Activated CD8-positive, alpha-beta memory T cell treated with anti-CD3 and anti-CD28 coated beads, Interleukin-2, amount 10 ng/mL, durations not matched to agents 7 days and 5 days (primary cell): ENCODE data around the gene YEATS4. TPM values are rescaled to one million over a fixed set of nuclear protein-coding genes. Genes with fewer than 3 reads are reported as not detected.
A peak's percentile ranks its signal among the peaks of the same experiment; 100 is the strongest.

Source experiments
- ATAC-seq: fragments of 150-1000 bp; cut with Tn5 transposase; one replicate; pipeline ENCODE4 v1.10.0; 2021; ENCODE audit warnings: moderate library complexity
- CTCF ChIA-PET: fragments of 350-600 bp; sonication (Branson Sonifier 250); formaldehyde crosslinking; loops from one replicate; lab custom pipeline; 2021; ENCODE audit warnings: antibody characterized with exemption; lab: Charles Lee
- DNase-seq: peaks from one replicate; pipeline ENCODE4 v3.0.0-alpha.2; 2020
- H3K27ac Mint-ChIP-seq: one replicate; pipeline ENCODE4 v1.8.0; 2021; ENCODE audit warnings: mild to moderate bottlenecking, mixed read lengths
- H3K27me3 Mint-ChIP-seq: one replicate; pipeline ENCODE4 v1.8.0; 2021; ENCODE audit warnings: mixed read lengths
- H3K36me3 Mint-ChIP-seq: one replicate; pipeline ENCODE4 v1.8.0; 2021; ENCODE audit warnings: mild to moderate bottlenecking, mixed read lengths
- H3K4me1 Mint-ChIP-seq: one replicate; pipeline ENCODE4 v1.8.0; 2021; ENCODE audit warnings: mixed read lengths
- H3K4me3 Mint-ChIP-seq: one replicate; pipeline ENCODE4 v1.8.0; 2021; ENCODE audit warnings: mild to moderate bottlenecking, moderate library complexity, mixed read lengths
- H3K9me3 Mint-ChIP-seq: one replicate; pipeline ENCODE4 v1.8.0; 2022; ENCODE audit warnings: low read depth, mixed read lengths
- total RNA-seq, 2 experiments: library from RNA; stranded (reverse); gene quantifications; one replicate each; pipeline ENCODE4 v1.2.3, GENCODE V29; 2021

Gene YEATS4
- total RNA-seq, 2 experiments from 2014 or later = 40.9 to 47.3 TPM

GRCh38 chr12:69331909-69332684 is 27.4 kb upstream of the YEATS4 start:
- H3K4me3 Mint-ChIP-seq = no peak overlapping the region
- H3K4me1 Mint-ChIP-seq = peaks cover 34% of the 10 kb centered on the region
- H3K27ac Mint-ChIP-seq = peak overlapping the region; percentile 58
- ATAC-seq (no peak), DNase-seq (no peak)
- H3K27me3 Mint-ChIP-seq = no peaks in the 10 kb centered on the region
- CTCF ChIA-PET = interaction anchor here (0.9 to 3.7 kb wide), 4 partner anchors 10 to 237 kb away, joined by 3 to 22 read pairs (median 9); no protein-coding TSS in a partner anchor
- H3K36me3 Mint-ChIP-seq = no peaks in the 10 kb centered on the region
- H3K9me3 Mint-ChIP-seq = no peaks in the 10 kb centered on the region

GRCh38 chr12:69332815-69333358 is 26.7 kb upstream of the YEATS4 start:
- peaks cover 34% of the 10 kb centered on the region for H3K4me1 Mint-ChIP-seq
- H3K27ac Mint-ChIP-seq = no peak overlapping the region
- CTCF ChIA-PET = interaction anchor here (0.8 to 3.7 kb wide), 5 partner anchors 10 to 81 kb away, joined by 3 to 22 read pairs (median 3); no protein-coding TSS in a partner anchor
- ATAC-seq (no peak), DNase-seq (no peak)
- no peaks in the 10 kb centered on the region for H3K27me3 Mint-ChIP-seq
- H3K4me3 Mint-ChIP-seq = no peak overlapping the region
- no peaks in the 10 kb centered on the region for H3K9me3 Mint-ChIP-seq
- H3K36me3 Mint-ChIP-seq = no peaks in the 10 kb centered on the region

GRCh38 chr12:69334158-69334557 is 25.4 kb upstream of the YEATS4 start:
- H3K27ac Mint-ChIP-seq = no peak overlapping the region
- no peaks in the 10 kb centered on the region for H3K9me3 Mint-ChIP-seq
- CTCF ChIA-PET = interaction anchor here (1.0 to 2.0 kb wide), 6 partner anchors 14 to 178 kb away, joined by 3 to 7 read pairs (median 3); no protein-coding TSS in a partner anchor
- DNase-seq (no peak), ATAC-seq (no peak)
- no peaks in the 10 kb centered on the region for H3K36me3 Mint-ChIP-seq
- H3K4me3 Mint-ChIP-seq = no peak overlapping the region
- peaks cover 30% of the 10 kb centered on the region for H3K4me1 Mint-ChIP-seq
- H3K27me3 Mint-ChIP-seq = no peaks in the 10 kb centered on the region

GRCh38 chr12:69337311-69338090 is 22.0 kb upstream of the YEATS4 start:
- ATAC-seq (no peak), DNase-seq (no peak)
- H3K4me1 Mint-ChIP-seq = peaks cover 12% of the 10 kb centered on the region
- CTCF ChIA-PET = interaction anchor here (2.1 kb wide), 1 partner anchor 10 kb away, joined by 5 read pairs; the partner anchor contains the start of gene LYZ
- H3K9me3 Mint-ChIP-seq = no peaks in the 10 kb centered on the region
- H3K27ac Mint-ChIP-seq = no peak overlapping the region
- H3K27me3 Mint-ChIP-seq = no peaks in the 10 kb centered on the region
- H3K36me3 Mint-ChIP-seq = no peaks in the 10 kb centered on the region
- no peak overlapping the region for H3K4me3 Mint-ChIP-seq

GRCh38 chr12:69338120-69338859 is 21.3 kb upstream of the YEATS4 start:
- Mint-ChIP-seq H3K9me3 (no peaks in the 10 kb centered on the region), H3K4me3 (no peak overlapping the region), H3K27ac (no peak overlapping the region), H3K27me3 (no peaks in the 10 kb centered on the region), H3K4me1 (peaks cover 11% of the 10 kb centered on the region), H3K36me3 (no peaks in the 10 kb centered on the region)
- CTCF ChIA-PET = interaction anchor here (1.0 to 2.1 kb wide), 2 partner anchors 10 to 18 kb away, joined by 3 to 5 read pairs; partner anchors contain the start of gene LYZ
- ATAC-seq (no peak), DNase-seq (no peak)

GRCh38 chr12:69338936-69339335 is 20.6 kb upstream of the YEATS4 start:
- Mint-ChIP-seq H3K9me3 (no peaks in the 10 kb centered on the region), H3K4me1 (peaks cover 8% of the 10 kb centered on the region), H3K4me3 (no peak overlapping the region), H3K27me3 (no peaks in the 10 kb centered on the region), H3K27ac (no peak overlapping the region), H3K36me3 (no peaks in the 10 kb centered on the region)
- no peak for ATAC-seq
- CTCF ChIA-PET = interaction anchor here (1.0 to 2.1 kb wide), 3 partner anchors 9 to 17 kb away, joined by 3 to 5 read pairs (median 3); partner anchors contain the start of gene LYZ
- no peak for DNase-seq

GRCh38 chr12:69339999-69340398 is 19.5 kb upstream of the YEATS4 start:
- Mint-ChIP-seq H3K27ac (no peak overlapping the region), H3K36me3 (no peaks in the 10 kb centered on the region), H3K27me3 (no peaks in the 10 kb centered on the region), H3K4me1 (no peaks in the 10 kb centered on the region), H3K9me3 (no peaks in the 10 kb centered on the region), H3K4me3 (no peak overlapping the region)
- ATAC-seq = no peak
- CTCF ChIA-PET = interaction anchor here (1.1 to 1.3 kb wide), 2 partner anchors 10 to 56 kb away, joined by 3 to 5 read pairs; no protein-coding TSS in a partner anchor
- DNase-seq = no peak

GRCh38 chr12:69341328-69341727 is 18.2 kb upstream of the YEATS4 start:
- Mint-ChIP-seq H3K27ac (no peak overlapping the region), H3K4me1 (no peaks in the 10 kb centered on the region), H3K36me3 (no peaks in the 10 kb centered on the region), H3K4me3 (no peak overlapping the region), H3K27me3 (no peaks in the 10 kb centered on the region), H3K9me3 (no peaks in the 10 kb centered on the region)
- CTCF ChIA-PET = interaction anchor here (2.3 kb wide), 1 partner anchor 11 kb away, joined by 10 read pairs; no protein-coding TSS in a partner anchor
- ATAC-seq (no peak), DNase-seq (no peak)

GRCh38 chr12:69342421-69342820 is 17.1 kb upstream of the YEATS4 start:
- no peaks in the 10 kb centered on the region for H3K27me3 Mint-ChIP-seq
- H3K4me1 Mint-ChIP-seq = no peaks in the 10 kb centered on the region

GRCh38 chr12:69343357-69343756 is 16.2 kb upstream of the YEATS4 start:
- Mint-ChIP-seq H3K4me1 (peaks cover 4% of the 10 kb centered on the region), H3K27ac (no peak overlapping the region), H3K4me3 (no peak overlapping the region), H3K27me3 (peaks cover 4% of the 10 kb centered on the region), H3K9me3 (no peaks in the 10 kb centered on the region), H3K36me3 (no peaks in the 10 kb centered on the region)
- CTCF ChIA-PET = interaction anchor here (1.4 to 2.3 kb wide), 5 partner anchors 11 to 228 kb away, joined by 3 to 10 read pairs (median 3); no protein-coding TSS in a partner anchor
- DNase-seq = no peak
- ATAC-seq = no peak

More at GRCh38 chr12:69342421-69342820, 17.1 kb upstream of the YEATS4 start:
- no peak for ATAC-seq
- no peak overlapping the region for H3K4me3 Mint-ChIP-seq
- H3K36me3 Mint-ChIP-seq = no peaks in the 10 kb centered on the region
- CTCF ChIA-PET = interaction anchor here (1.0 to 2.3 kb wide), 6 partner anchors 9 to 229 kb away, joined by 3 to 10 read pairs (median 3); no protein-coding TSS in a partner anchor
- H3K9me3 Mint-ChIP-seq = no peaks in the 10 kb centered on the region
- H3K27ac Mint-ChIP-seq = no peak overlapping the region
- no peak for DNase-seq

GRCh38 chr12:69343885-69344612 is 15.5 kb upstream of the YEATS4 start:
- Mint-ChIP-seq H3K9me3 (no peaks in the 10 kb centered on the region), H3K27ac (no peak overlapping the region), H3K27me3 (peaks cover 4% of the 10 kb centered on the region), H3K4me3 (no peak overlapping the region), H3K4me1 (peaks cover 4% of the 10 kb centered on the region), H3K36me3 (no peaks in the 10 kb centered on the region)
- DNase-seq (no peak), ATAC-seq (no peak)
- CTCF ChIA-PET = interaction anchor here (1.1 to 1.5 kb wide), 3 partner anchors 14 to 189 kb away, joined by 3 to 5 read pairs (median 4); no protein-coding TSS in a partner anchor

- ATAC-seq = no peak
- CTCF ChIA-PET = interaction anchor here (1.1 kb wide), 1 partner anchor 13 kb away, joined by 4 read pairs; no protein-coding TSS in a partner anchor
- H3K4me3 Mint-ChIP-seq = no peak overlapping the region
Measured at GRCh38 chr12:69345077-69345476, 14.5 kb upstream of the YEATS4 start.

More at GRCh38 chr12:69345077-69345476, 14.5 kb upstream of the YEATS4 start:
- peaks cover 4% of the 10 kb centered on the region for H3K4me1 Mint-ChIP-seq
- no peak overlapping the region for H3K27ac Mint-ChIP-seq
- no peaks in the 10 kb centered on the region for H3K36me3 Mint-ChIP-seq
- DNase-seq = no peak
- peaks cover 4% of the 10 kb centered on the region for H3K27me3 Mint-ChIP-seq
- H3K9me3 Mint-ChIP-seq = no peaks in the 10 kb centered on the region
